Tibial artery (tissue), 4 donors: Measurements from ENCODE around the gene VAMP2.

Experiments used
- DNase-seq, 2 donors: peaks; one replicate each; pipeline ENCODE4 v3.0.0-alpha.2; 2019
- H3K27ac ChIP-seq, 2 donors: fragments of 200-600 bp; sonication (generic) in 1 of 2; 1 replicate in 1 of 2; 2 replicates in 1 of 2; pipeline ENCODE4 v1.5.1; 2018 to 2019; ENCODE audit warnings: mild to moderate bottlenecking in 1 of 2
- H3K27me3 ChIP-seq, 2 donors: fragments of 200-600 bp; sonication (generic) in 1 of 2; one replicate each; pipeline versions ENCODE4 v1.5.1 to v1.6.0; 2016 to 2019
- H3K36me3 ChIP-seq, 3 donors: fragments of 200-600 bp; sonication (generic) in 2 of 3; one replicate each; pipeline ENCODE4 v1.5.1; 2016 to 2019; ENCODE audit warnings: mild to moderate bottlenecking in 2 of 3
- H3K4me1 ChIP-seq, 4 donors: fragments of 200-600 bp; sonication (generic) in 2 of 4; 1 replicate in 3 of 4; 2 replicates in 1 of 4; pipeline ENCODE4 v1.5.1; 2016 to 2019
- H3K4me3 ChIP-seq, 2 donors: fragments of 200-600 bp; sonication (generic) in 1 of 2; 1 replicate in 1 of 2; 2 replicates in 1 of 2; pipeline ENCODE4 v1.5.1; 2018 to 2019; ENCODE audit warnings: mild to moderate bottlenecking in 2 of 2
- H3K9me3 ChIP-seq, 3 donors: fragments of 200-600 bp; sonication (generic) in 1 of 3; one replicate each; pipeline ENCODE4 v1.5.1; 2016 to 2019
- intact Hi-C: fragments of 100-400 bp; cut with DNase I; formaldehyde crosslinking; loops from one replicate; pipeline ENCODE4 v1.15.0; 2023; ENCODE audit warnings: low total_unique reads
- TF ChIP-seq, protein P1 (sequence below), 2 experiments: fragments of 200-600 bp in 1 of 2; fragments of 450-650 bp in 1 of 2; IDR thresholded peaks; one replicate each; pipeline ENCODE4 v1.5.1; 2017 to 2019; ENCODE audit warnings: antibody characterized with exemption in 2 of 2, mild to moderate bottlenecking in 1 of 2, moderate library complexity in 1 of 2

Gene VAMP2

GRCh38 chr17:8116776-8117175 is 46.0 kb downstream of the VAMP2 start:
- Histone ChIP-seq H3K36me3 (no peaks in the 10 kb centered on the region), H3K4me3 (no peak overlapping the region), H3K9me3 (no peaks in the 10 kb centered on the region), H3K27ac (no peak overlapping the region), H3K4me1 (peaks cover 0 to 37% (median 32%) of the 10 kb centered on the region in 4 donors), H3K27me3 (peaks cover 0 to 57% of the 10 kb centered on the region in 2 donors)
- no peak for DNase-seq
- TF ChIP-seq, protein P1, sequence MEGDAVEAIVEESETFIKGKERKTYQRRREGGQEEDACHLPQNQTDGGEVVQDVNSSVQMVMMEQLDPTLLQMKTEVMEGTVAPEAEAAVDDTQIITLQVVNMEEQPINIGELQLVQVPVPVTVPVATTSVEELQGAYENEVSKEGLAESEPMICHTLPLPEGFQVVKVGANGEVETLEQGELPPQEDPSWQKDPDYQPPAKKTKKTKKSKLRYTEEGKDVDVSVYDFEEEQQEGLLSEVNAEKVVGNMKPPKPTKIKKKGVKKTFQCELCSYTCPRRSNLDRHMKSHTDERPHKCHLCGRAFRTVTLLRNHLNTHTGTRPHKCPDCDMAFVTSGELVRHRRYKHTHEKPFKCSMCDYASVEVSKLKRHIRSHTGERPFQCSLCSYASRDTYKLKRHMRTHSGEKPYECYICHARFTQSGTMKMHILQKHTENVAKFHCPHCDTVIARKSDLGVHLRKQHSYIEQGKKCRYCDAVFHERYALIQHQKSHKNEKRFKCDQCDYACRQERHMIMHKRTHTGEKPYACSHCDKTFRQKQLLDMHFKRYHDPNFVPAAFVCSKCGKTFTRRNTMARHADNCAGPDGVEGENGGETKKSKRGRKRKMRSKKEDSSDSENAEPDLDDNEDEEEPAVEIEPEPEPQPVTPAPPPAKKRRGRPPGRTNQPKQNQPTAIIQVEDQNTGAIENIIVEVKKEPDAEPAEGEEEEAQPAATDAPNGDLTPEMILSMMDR (IDR thresholded peaks at IDR 0.05): no peak
- intact Hi-C loops: loop anchor here (10.0 kb wide), 1 partner anchor 188 kb away; no protein-coding TSS in a partner anchor

DNA sequence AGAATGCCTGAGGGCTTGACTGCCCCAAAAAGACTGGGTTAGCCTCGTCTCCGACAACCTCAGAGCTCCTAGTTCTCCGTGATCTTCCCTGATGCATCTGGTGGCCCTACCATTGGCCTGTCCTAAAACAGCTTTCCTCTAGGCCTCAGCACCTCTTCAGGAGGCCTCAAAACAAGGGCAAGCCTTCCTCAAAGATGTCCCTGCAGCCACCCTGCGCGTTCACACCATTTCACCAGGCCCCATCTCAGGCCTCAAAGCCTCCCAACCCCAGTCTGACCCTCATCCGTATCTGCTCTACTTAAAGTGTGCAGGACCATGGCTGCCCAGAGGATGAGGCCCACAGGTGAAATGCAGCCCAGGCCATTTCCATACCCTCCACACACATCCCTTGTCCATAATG is 51.8 kb downstream of the VAMP2 start:
- intact Hi-C loops: loop anchor here (10.0 kb wide), 1 partner anchor 194 kb away; no protein-coding TSS in a partner anchor
- TF ChIP-seq, protein P1 (IDR thresholded peaks at IDR 0.05): no peak
- no peaks in the 10 kb centered on the region for H3K9me3 ChIP-seq
- no peaks in the 10 kb centered on the region for H3K36me3 ChIP-seq
- no peak overlapping the region for H3K4me3 ChIP-seq
- H3K27me3 ChIP-seq: peaks cover 0 to 85% of the 10 kb centered on the region in 2 donors
- H3K27ac ChIP-seq: no peak overlapping the region
- DNase-seq: no peak
- H3K4me1 ChIP-seq: peaks cover 0 to 12% (median 9%) of the 10 kb centered on the region in 4 donors

GRCh38 chr17:8110456-8110804 is 52.3 kb downstream of the VAMP2 start:
- intact Hi-C loops: loop anchor here (10.0 kb wide), 1 partner anchor 194 kb away; no protein-coding TSS in a partner anchor
- H3K27me3 ChIP-seq: peaks cover 0 to 81% of the 10 kb centered on the region in 2 donors
- no peaks in the 10 kb centered on the region for H3K9me3 ChIP-seq
- peaks cover 0 to 12% (median 9%) of the 10 kb centered on the region in 4 donors for H3K4me1 ChIP-seq
- H3K27ac ChIP-seq: no peak overlapping the region
- TF ChIP-seq, protein P1 (IDR thresholded peaks at IDR 0.05): no peak
- DNase-seq: no peak
- H3K36me3 ChIP-seq: no peaks in the 10 kb centered on the region
- no peak overlapping the region for H3K4me3 ChIP-seq

DNA sequence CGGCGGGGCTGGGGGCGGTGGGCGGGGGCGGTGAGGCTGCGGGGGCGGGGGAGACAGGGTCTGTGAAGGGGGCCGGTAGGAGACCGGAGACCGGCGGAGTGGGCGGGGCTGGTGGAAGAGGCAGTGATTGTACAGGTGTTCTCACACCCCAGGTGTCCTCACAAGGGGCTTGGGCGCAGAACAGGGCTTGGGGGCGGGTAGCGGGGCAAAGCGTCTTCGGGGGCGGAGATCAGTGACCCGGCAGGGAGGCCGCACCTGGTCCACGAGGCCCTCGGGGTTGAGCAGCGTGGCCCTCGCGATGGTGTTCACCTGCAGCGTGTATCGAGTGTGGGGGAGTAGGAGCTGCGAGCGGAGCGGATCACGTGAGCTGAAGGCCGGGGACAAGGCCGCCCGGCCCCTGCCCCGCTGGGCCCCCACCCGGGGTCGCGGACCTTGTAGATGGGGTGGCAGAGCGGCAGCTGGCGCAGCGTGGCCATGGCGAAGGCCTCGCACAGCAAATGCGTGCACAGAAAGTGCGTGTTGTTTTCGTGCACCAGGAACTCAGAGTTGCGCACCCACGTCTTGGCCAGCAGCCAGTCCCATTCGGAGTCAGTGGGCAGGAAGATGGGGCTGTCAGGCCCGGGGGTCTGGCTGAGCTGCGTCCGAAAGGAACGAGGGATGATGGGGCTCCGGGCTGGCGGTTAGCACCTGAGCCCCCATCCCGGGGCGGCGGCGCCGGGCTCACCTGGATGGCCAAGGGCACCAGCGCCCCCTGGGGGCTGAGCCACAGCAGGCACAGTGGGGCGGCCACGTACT is 52.9 kb downstream of the VAMP2 start:
- no peaks in the 10 kb centered on the region for H3K36me3 ChIP-seq
- H3K27ac ChIP-seq: no peak overlapping the region
- H3K4me1 ChIP-seq: peaks cover 0 to 12% (median 9%) of the 10 kb centered on the region in 4 donors
- no peak overlapping the region for H3K4me3 ChIP-seq
- intact Hi-C loops: loop anchor here (10.0 kb wide), 1 partner anchor 195 kb away; no protein-coding TSS in a partner anchor
- H3K9me3 ChIP-seq: no peaks in the 10 kb centered on the region
- DNase-seq: no peak
- peaks cover 0 to 75% of the 10 kb centered on the region in 2 donors for H3K27me3 ChIP-seq
- TF ChIP-seq, protein P1 (IDR thresholded peaks at IDR 0.05): peak; percentile 50 to 62
